PC-3 (cell line): ENCODE data around the gene GLIPR2. TPM values are rescaled to one million over a fixed set of nuclear protein-coding genes. Genes with fewer than 3 reads are reported as not detected.

Source experiments
- ATAC-seq: fragments of 200-7000 bp; cut with Tn5 transposase; 2 replicates; pipeline ENCODE4 v1.9.1; 2020; ENCODE audit warnings: mild to moderate bottlenecking, moderate library complexity
- BruUV-seq: library from RNA; stranded (reverse); fragments of 400-500 nt; replicated peaks from 2 replicates; lab custom pipeline; 2021; lab: Mats Ljungman, UMichigan
- CTCF ChIA-PET: fragments of 300-600 bp; sonication (Branson Sonifier 250); formaldehyde crosslinking; loops from one replicate; lab custom pipeline; 2022; ENCODE audit warnings: antibody characterized with exemption; lab: Charles Lee
- POLR2A ChIA-PET: fragments of 300-600 bp; sonication (Branson Sonifier 250); formaldehyde crosslinking; loops from one replicate; lab custom pipeline; 2022; ENCODE audit warnings: antibody characterized with exemption; ENCODE audit not compliant: unreplicated experiment; lab: Charles Lee
- DNase-seq: peaks from one replicate; pipeline ENCODE4 v3.0.0-alpha.2; 2015
- H2AFZ ChIP-seq: fragments of 300-600 bp; sonication (generic); 2 replicates; pipeline ENCODE4 v1.6.0; 2016; ENCODE audit warnings: antibody characterized with exemption, low read length
- H3F3A ChIP-seq: fragments of 300-600 bp; sonication (generic); one replicate; pipeline ENCODE4 v1.6.0; 2017; ENCODE audit warnings: antibody characterized with exemption, low read length, control low read depth, mild to moderate bottlenecking; ENCODE audit not compliant: unreplicated experiment
- H3K27ac ChIP-seq: fragments of 300-600 bp; sonication (generic); 2 replicates; pipeline ENCODE4 v1.5.1; 2016; ENCODE audit warnings: mild to moderate bottlenecking, low read length
- H3K27me3 ChIP-seq: fragments of 300-600 bp; sonication (generic); 2 replicates; pipeline ENCODE4 v1.6.1; 2016; ENCODE audit warnings: low read length, mixed read lengths
- H3K36me3 ChIP-seq: fragments of 300-600 bp; sonication (generic); 2 replicates; pipeline ENCODE4 v1.6.1; 2016; ENCODE audit warnings: low read depth, mixed run types, low read length, mixed read lengths
- H3K4me1 ChIP-seq: fragments of 300-600 bp; sonication (generic); 2 replicates; pipeline ENCODE4 v1.5.1; 2016; ENCODE audit warnings: low read length; ENCODE audit not compliant: insufficient read depth
- H3K4me2 ChIP-seq: fragments of 300-600 bp; sonication (generic); 2 replicates; pipeline ENCODE4 v1.6.0; 2016; ENCODE audit warnings: low read length
- H3K4me3 ChIP-seq: fragments of 300-600 bp; sonication (generic); 2 replicates; pipeline ENCODE4 v1.5.1; 2016; ENCODE audit warnings: mild to moderate bottlenecking, low read length, mixed read lengths
- H3K79me2 ChIP-seq: fragments of 300-600 bp; sonication (generic); 2 replicates; pipeline ENCODE4 v1.6.1; 2017; ENCODE audit warnings: low read length, mixed read lengths
- H3K9ac ChIP-seq: fragments of 300-600 bp; sonication (generic); 2 replicates; pipeline ENCODE4 v1.6.0; 2016; ENCODE audit warnings: mild to moderate bottlenecking, low read length
- H3K9me2 ChIP-seq: fragments of 300-600 bp; sonication (generic); replicated peaks from 2 replicates; pipeline ENCODE4 v1.6.1; 2016; ENCODE audit warnings: mixed run types, low read length, mixed read lengths
- H3K9me3 ChIP-seq: fragments of 300-600 bp; sonication (generic); 2 replicates; pipeline ENCODE4 v1.6.1; 2016; ENCODE audit warnings: low read length, mixed read lengths
- H4K20me1 ChIP-seq: fragments of 300-600 bp; sonication (generic); 2 replicates; pipeline ENCODE4 v1.6.1; 2016; ENCODE audit warnings: low read length, mixed read lengths
- CTCF ChIP-seq: fragments of 300-600 bp; sonication (generic); conservative IDR thresholded peaks from 2 replicates; pipeline ENCODE4 v1.5.1; 2017; ENCODE audit warnings: antibody characterized with exemption, low read depth, mild to moderate bottlenecking, low read length
- EZH2 ChIP-seq: fragments of 300-600 bp; sonication (generic); IDR thresholded peaks from one replicate; pipeline ENCODE4 v1.6.1; 2017; ENCODE audit warnings: antibody characterized with exemption, mild to moderate bottlenecking, low read length; ENCODE audit not compliant: unreplicated experiment
- EZH2phosphoT487 ChIP-seq: fragments of 300-600 bp; sonication (generic); IDR thresholded peaks from 2 replicates; pipeline ENCODE4 v1.6.1; 2018; ENCODE audit warnings: mild to moderate bottlenecking, antibody characterized with exemption, low read length, borderline replicate concordance
- intact Hi-C: fragments of 100-400 bp; cut with micrococcal nuclease; formaldehyde crosslinking; loops from 2 replicates; pipeline ENCODE4 v1.9.0; 2023
- total RNA-seq: library from RNA; depleted of rRNA; stranded (reverse); fragments of >200 nt; gene quantifications from 2 replicates; pipeline ENCODE4 v1.2.3, GENCODE V29; 2014

The GLIPR2 gene
- total RNA-seq, 1 experiment from 2014 or later = 6.7 TPM

DNA sequence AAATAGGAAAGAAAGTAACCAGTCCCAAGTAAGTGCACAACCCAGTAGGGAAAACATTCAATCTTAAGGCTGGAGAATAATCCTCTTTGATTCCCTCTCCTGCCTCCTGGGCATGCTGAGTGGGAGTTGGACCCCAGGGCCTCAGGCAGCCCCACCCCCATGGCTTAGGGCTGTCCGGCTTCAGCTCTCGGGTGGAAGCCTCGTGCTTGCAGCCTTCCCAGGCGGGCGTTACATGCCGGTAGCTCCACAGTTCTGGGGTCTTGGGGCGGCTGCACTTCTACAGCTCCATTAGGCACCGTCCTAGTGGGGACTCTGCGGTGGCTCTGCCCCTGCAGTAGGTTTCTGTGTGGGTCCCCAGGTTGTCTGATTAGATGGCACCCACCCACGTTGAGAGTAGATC lies 10.1 kb downstream of the GLIPR2 start:
- DNase-seq (no peak), ATAC-seq (no peak)
- Histone ChIP-seq H3F3A (no peaks in the 10 kb centered on the region), H3K79me2 (no peaks in the 10 kb centered on the region), H3K9me2 (no peaks in the 10 kb centered on the region), H3K27ac (no peak overlapping the region), H4K20me1 (no peaks in the 10 kb centered on the region), H3K4me2 (no peak overlapping the region), H3K4me1 (peaks cover 14% of the 10 kb centered on the region), H2AFZ (no peak overlapping the region), H3K9me3 (no peaks in the 10 kb centered on the region), H3K9ac (no peak overlapping the region), H3K27me3 (no peaks in the 10 kb centered on the region), H3K36me3 (no peaks in the 10 kb centered on the region), H3K4me3 (no peak overlapping the region)
- TF ChIP-seq CTCF (no peak), EZH2phosphoT487 (no peak), EZH2 (no peak)
- ChIA-PET CTCF (no interaction called here), POLR2A (no interaction called here)
- BruUV-seq = no TSS peak
- intact Hi-C loops = no loop called here

GRCh38 chr9:36147441-36148175 lies 11.1 kb downstream of the GLIPR2 start:
- Histone ChIP-seq H3K79me2 (no peaks in the 10 kb centered on the region), H3K4me3 (no peak overlapping the region), H3K9me3 (no peaks in the 10 kb centered on the region), H2AFZ (no peak overlapping the region), H3K27me3 (no peaks in the 10 kb centered on the region), H3K36me3 (no peaks in the 10 kb centered on the region), H3K4me2 (no peak overlapping the region), H3F3A (no peaks in the 10 kb centered on the region), H3K27ac (no peak overlapping the region), H3K9ac (no peak overlapping the region), H3K9me2 (no peaks in the 10 kb centered on the region), H3K4me1 (peaks cover 18% of the 10 kb centered on the region), H4K20me1 (no peaks in the 10 kb centered on the region)
- DNase-seq (no peak), ATAC-seq (no peak)
- intact Hi-C loops = no loop called here
- TF ChIP-seq CTCF (no peak), EZH2 (no peak), EZH2phosphoT487 (no peak)
- no TSS peak for BruUV-seq
- ChIA-PET CTCF (no interaction called here), POLR2A (no interaction called here)
